ENCODE measurements around the gene CHODL.

CHODL gene, protein sequence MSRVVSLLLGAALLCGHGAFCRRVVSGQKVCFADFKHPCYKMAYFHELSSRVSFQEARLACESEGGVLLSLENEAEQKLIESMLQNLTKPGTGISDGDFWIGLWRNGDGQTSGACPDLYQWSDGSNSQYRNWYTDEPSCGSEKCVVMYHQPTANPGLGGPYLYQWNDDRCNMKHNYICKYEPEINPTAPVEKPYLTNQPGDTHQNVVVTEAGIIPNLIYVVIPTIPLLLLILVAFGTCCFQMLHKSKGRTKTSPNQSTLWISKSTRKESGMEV

DNA sequence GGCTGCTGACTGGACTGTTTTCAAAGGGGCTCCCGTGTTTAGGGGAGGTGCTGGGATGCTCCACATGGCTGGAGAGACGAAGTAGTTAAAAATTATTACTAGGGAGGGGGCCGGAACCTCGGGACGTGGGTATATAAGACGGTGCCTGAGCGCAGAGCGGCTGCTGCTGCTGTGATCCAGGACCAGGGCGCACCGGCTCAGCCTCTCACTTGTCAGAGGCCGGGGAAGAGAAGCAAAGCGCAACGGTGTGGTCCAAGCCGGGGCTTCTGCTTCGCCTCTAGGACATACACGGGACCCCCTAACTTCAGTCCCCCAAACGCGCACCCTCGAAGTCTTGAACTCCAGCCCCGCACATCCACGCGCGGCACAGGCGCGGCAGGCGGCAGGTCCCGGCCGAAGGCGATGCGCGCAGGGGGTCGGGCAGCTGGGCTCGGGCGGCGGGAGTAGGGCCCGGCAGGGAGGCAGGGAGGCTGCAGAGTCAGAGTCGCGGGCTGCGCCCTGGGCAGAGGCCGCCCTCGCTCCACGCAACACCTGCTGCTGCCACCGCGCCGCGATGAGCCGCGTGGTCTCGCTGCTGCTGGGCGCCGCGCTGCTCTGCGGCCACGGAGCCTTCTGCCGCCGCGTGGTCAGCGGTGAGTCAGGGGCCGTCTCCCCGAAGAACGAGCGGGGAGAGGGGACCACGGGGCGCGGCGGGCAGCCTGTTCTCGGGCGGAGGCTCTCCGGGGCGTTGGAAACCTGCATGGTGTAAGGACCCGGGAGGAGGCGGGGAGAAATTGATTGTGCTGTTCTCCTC lies at the start of gene CHODL:
TSS of gene CHODL (plus strand) at position 163 of the 793 bp plus-strand sequence. CDS start at position 554, 391 bp downstream.
- no peak for DNase-seq

DNA sequence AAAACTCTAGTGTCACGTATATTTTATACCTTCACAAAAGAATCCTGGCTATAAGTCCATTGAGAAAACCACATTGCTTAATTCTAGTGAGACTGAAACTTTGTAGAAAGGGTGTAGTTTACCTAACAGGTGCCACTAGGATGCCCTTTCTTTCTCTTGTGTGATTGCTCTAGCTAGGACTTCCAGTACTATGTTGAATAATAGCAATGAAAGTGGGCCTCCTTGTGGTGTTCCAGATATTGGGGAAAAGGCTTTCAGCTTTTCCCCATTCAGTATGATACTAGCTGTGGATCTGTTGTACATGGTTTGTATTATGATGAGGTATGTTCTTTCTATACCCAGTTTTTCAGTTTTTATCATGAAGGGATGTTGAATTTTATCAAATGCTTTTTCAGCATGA lies 39.7 kb upstream of the CHODL start:
- no peak for DNase-seq

DNA sequence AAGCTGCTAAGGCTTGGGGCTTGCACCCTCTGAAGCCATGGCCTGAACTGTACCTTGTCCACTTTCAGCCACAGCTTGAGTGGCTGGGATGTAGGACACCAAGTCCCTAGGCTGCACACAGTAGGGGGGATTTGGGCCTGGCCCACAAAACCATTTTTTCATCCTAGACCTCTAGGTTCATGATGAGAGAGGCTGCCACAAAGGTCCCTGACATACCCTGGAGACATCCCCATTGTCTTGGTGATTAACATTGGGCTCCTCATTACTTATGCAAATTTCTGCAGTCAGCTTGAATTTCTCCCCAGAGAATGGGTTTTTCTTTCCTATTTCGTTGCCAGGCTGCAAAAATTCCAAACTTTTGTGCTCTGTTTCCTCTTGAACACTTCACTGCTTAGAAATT lies 26.3 kb upstream of the CHODL start:
- no peak for DNase-seq

DNA sequence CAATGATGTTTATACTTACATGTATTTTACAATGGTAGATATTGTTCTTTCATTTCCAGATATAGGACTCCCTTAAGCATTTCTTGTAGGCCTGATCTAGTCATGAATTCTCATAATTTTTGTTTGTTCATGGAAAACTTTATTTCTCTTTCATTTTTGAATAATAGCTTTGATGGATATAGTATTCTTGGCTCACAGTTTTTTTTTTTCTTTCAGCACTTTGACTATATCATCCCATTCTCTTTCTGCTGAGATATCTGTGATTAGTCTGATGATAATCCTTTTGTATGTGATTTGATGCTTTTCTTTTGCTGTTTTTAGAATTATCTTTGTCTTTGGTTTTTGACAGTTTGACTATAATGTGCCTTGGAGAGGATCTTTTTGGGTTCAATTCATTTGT lies 24.1 kb upstream of the CHODL start:
- DNase-seq, result no peak

DNA sequence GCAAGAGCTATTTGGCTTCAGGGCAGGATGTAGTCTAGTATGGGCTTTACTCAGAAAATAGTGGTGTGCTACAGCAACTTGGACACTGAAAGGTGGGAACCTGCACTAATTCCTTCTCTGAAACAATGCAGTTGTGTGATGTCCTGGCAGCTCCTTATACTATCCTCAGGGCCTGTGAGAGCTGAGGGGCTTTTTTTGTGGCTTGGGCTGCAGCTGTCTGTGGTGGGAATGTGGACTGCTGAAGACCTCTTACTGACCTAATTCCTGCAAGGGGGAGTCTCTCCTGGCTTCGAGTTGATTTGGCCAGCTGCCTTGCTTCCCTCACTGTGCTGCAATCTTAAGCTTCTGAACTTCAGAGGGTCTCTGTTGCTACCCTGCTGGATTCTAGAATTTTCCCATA lies 22.3 kb upstream of the CHODL start:
- DNase-seq, result no peak

DNA sequence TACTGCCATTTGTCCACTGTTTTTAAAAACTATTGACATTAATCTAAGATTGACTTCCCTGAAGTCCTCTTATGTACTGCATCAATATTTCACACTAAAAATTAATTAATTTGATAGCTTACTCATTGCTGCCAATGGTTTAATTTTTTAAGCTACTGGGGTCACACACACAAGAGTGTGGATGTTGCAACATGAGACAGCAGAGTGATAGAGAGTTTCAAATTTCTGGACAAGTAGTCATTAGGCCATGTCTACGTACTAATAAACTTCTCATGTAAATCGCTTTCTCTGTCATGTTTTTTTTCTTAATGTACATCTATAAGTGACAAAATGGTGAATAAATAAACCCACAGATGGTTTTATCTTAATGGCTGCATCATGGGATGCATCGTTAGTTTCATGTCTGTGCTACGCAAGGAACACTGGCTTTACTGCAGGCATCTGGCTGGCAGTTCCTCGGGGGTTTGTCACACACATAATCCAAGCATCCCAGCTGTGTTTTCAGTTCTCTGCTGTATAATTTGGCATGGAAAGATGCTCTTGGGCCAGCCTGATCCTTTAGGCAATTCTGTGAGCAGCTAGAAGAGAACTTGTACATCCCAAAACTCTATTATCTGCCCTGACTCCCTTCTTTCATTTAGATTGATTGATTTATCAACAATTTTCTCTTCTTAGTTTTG lies 16.4 kb upstream of the CHODL start:
- DNase-seq, result no peak

DNA sequence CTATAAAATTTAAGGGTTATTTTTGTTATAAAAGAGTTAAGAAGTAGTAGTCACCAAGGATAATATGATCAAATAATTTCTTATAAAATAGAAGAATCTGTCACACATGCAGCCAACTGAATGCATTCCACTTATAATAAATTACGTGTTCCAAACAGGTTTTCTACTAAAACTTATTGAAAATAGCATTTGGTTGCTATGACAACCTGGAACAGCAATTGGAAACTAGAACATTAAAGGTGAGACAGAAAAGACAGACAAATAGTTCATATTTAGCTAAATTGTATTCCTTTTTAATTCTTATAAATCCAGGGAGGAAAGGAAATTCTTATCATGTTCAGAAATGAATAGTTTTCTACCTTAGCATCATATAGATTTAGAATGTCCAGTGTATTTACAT lies 9.1 kb upstream of the CHODL start:
- DNase-seq, result no peak

DNA sequence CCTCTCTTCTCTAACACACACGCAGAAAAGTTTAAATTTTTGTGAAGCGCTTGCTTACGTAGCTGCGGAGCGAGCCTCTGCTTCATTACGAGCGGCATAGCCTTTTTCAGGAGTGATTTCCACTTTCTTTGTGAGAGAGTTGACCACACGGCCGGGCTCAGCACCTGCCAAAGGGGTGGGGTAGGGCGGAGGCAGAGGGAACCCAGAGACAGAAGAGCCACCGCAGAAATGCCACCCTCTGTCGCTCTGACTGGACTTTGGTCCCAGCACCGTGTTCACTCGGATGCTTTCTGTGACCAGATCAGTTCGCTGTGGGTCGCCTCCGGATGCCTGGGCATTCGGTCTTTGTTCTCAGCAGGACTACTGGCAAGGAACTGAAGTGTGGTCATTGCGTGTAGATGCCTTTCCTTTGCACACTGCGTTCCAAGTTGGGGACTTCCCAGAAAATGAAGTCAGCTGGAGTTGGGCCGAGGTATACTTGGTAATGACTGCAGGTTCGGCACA lies 883 bp downstream of the CHODL start:
- DNase-seq, result no peak

DNA sequence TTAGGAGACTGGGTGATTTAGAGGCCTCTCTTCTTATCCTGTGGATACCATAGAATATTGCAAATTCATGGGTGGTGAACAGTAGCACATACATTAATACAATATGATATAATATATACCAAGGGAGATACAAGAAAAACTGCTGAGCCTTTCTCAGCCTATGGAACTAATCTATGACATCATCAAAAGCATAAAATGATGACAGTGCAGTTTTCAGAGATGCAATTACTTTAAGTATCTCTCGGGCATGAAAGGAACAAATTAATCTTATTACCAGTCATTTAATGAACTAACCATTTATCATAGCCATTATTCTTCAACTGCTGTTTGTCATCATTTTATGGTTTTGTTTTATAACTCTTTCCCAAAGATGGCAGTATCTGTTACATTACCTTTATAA lies 3.5 kb downstream of the CHODL start:
- DNase-seq, result no peak

DNA sequence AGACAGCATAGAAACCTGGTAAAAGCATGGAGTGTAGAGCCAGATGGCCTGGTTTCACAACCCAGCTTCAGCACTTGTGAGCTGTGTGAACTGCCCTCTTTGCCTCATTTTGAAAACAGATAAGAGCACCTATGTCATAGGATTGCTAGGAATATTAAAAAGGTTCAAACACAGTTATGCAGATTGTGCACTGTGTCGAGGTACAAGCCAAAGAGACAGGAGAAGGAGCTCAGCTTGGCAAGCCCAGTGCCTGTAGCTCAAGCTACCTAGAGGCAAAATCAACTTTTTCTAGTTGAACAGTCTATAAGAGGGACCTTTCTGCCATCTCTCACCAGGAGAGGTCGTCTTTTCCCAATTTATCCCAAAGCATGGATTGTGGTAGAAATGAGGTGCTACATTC lies 5.0 kb downstream of the CHODL start:
- no peak for DNase-seq

DNA sequence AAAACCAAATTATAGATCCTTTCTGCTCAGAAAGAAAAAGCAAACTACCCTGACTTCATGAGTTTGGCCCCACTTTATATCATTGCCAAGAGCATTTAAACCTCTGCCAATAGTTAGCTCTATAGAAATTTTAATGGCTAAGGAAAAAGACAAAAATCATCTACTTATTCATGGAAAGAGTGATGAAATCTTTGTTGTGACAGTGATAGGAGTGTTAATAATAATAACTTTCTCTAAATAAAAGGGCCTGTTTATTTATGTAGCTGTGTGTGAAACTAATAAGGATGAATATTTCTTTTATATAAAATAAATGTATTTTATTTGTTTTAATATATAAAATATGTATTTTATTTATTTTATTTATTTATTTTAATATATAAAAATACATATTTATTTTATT lies 6.4 kb downstream of the CHODL start:
- DNase-seq, result no peak

DNA sequence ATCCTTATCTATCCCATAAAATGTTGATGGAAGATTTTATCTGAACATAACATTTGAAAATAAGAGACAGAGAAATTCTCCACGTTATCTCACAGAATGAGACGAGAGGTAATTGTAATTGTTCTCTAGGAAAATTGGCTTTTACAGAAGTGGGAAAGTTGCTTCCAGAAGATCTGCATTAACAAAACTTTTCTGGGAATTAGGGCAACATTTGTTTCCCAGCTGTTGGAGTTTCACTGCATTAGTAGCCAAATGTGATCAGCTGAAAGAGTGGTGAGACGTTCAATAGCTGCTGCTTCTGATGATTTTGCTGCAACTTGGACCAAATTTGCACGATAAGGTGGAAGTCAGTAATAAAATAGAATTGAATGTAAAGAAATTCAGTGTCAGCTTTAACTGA lies 7.6 kb downstream of the CHODL start:
- DNase-seq, result no peak

DNA sequence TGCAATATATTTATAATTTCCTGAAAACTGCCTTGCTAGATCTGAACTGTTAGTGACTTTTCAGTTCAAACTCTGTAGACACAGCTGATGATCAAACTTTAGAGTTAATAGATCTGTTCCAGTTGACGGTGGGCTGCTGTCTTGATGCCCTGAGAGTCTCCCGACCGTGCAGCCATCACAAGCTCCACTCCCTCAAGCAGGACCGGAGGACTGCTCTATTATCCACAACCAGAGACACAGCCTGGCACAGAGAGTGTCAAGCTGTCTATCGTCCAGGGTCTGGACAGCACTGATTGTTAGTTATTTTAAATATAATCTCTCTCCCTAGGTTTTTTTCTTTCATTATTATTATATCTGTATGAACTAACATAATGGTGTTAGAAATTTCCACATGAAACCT lies 8.0 kb downstream of the CHODL start:
- DNase-seq, result no peak

DNA sequence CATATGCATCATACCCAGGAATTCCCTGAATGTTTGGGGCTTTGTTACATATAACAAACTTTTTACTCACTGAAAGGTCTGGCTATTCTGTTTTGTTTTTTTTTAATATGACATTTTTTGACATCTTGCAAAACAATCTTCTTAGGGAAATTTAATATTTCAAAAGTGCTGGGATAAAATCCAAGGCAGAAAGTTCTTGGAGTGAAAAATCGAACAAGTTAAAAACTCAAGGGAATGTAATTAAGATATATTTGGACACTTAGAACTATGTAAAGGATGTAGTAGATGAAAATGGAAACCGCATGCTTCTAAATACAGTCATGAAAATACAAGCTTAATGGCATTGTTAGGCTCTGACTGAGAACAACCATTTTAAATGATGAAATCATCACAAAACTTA lies 8.6 kb downstream of the CHODL start:
- DNase-seq, result no peak

DNA sequence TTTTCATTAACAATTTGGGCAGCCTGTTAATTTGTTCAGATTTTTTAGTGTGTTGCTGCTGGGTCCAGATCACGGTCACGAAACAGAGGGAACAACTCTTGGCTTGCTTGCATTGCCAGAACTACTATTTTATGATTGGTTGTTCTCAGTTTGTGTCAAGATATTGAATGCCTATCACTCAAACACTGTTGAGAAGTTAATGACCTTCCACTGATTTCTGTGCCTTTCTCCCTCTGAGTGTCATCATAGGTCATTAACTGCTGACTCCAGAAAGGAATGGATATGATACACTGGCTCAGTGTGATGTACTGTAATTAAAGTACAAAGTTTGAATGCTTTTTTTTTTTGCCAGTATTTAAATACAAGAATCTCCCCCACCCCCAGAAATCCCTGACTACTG lies 9.2 kb downstream of the CHODL start:
- no peak for DNase-seq

DNA sequence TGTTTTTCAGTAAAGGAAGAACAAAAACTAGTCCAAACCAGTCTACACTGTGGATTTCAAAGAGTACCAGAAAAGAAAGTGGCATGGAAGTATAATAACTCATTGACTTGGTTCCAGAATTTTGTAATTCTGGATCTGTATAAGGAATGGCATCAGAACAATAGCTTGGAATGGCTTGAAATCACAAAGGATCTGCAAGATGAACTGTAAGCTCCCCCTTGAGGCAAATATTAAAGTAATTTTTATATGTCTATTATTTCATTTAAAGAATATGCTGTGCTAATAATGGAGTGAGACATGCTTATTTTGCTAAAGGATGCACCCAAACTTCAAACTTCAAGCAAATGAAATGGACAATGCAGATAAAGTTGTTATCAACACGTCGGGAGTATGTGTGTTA lies 21.3 kb downstream of the CHODL start:
- DNase-seq, result no peak

DNA sequence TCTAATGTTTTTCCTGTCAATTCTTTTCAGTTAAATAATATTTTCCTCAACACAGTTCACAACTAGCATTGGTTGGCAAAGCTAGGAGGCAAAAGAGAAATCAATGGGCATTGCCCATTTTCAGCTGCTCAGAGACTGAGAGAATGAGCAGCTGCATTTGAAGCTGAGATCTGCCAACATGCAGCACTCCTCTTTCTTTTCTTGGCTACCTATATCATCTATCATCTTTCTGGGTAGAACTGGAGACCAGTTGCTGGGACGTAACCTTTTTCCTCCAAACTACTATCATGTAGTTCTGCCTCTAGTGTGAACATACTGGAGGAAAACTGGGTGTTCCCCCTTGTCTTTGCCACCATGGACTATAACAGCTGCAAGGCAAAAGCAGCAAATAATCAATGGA lies 22.9 kb downstream of the CHODL start:
- no peak for DNase-seq

DNA sequence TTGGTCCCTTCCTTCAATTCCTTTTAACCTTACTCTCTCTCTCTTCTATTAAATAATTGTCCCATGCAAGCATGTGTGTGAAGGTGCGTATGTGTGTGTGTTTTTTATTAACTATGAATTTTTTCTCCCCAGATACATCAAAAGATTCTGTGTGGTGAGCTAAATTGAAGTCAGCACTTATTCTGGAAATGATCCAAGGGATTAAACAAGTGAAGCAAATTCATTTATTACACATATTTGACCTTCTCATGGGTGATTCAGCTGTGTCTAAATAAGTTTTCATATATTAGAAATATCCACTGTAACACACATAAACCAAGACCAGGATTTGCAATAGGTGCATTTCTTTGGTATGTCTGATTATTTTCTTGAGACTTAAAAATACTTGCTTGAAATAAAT lies 24.3 kb downstream of the CHODL start:
- no peak for DNase-seq

DNA sequence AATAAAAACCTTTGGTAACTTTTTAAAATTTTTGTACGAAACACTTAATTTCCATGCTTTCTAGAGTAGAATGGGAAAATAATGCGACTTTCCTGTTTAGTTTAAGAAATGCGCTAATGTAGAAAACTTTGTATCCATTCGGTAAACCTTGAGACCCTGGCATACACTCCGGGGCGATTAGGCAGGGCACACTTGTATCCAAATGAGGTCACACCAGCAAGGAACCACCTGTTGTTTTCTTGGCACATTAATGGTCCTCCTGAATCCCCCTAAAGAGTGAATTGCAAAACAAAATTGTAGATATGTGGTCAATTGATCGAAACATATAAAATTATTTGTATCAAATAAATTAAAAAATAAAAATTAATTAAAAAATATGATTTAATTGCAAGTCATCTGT lies 25.2 kb downstream of the CHODL start:
- DNase-seq, result no peak

DNA sequence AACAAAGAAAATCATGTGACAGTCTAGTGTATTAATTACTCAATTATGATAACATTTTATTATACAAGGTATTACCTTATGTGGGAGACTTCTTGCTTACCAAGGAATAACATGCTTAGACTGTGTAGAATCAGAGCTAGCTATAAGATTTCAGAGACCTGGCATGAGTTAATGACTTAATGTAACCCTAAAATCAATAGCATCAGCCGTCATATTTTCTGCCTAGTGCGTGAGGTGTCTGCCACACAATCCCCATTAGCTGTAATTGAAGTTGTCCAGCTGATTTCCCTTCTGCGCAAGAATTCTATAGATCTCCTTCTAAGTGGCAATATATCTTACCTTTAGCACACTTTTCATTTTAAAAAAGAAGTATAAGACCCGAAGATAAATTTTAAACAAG lies 28.8 kb downstream of the CHODL start:
- DNase-seq, result no peak

DNA sequence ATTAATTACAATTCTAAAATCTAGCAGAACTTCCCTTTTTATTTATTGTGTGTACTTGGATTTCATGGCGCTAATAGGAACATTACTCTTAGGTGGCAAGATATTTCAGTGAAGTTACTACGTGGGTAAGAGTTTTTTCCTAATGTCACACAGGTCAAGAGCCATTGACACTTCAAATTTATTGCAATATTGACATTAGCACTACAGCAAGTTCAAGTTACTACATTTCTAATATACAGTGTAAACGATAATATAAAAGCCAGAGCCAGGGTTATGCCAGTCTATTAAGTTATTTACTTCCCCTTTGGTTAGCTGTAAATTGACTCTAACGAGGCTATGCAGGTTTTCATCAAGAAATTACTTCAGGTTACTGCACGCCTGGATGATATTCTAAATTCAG lies 29.7 kb downstream of the CHODL start:
- no peak for DNase-seq

DNA sequence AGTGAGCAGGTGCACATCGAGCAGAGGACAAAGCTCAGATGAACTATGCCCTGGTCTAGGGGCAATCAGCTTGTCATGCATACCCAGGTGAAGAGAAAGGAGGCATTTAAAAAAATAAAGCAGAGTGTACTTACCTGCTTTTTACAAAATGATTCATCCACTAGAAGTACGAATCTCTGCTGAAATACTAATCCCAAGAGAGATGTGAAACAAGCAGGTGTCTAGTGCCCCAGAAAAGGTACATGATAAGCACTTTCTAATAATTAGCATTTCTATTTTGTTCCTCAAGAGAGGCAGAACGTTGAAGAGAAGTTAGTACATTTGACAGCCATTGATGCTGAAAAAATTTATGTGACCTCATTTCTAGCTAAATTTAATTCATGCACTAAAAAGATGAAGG lies 31.1 kb downstream of the CHODL start:
- no peak for DNase-seq

DNA sequence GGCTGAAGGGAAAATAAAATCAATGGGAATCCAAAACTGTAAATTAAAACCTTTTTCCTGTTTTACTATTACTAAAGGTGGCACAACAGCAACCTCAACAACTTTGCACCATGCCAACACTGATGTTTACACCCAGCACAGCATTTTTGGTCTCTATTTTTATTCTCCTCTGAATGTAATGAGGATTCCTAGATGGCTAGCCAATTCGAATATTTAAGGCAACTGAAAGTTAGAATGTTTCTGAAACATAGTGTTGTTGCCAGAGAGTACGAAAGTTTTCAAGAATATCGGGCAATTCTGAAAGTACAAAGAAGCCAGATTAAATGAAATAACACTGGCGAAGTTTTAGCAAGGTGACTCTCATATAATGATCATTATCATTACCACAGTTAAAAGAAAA lies 40.7 kb downstream of the CHODL start:
- DNase-seq, result no peak

DNA sequence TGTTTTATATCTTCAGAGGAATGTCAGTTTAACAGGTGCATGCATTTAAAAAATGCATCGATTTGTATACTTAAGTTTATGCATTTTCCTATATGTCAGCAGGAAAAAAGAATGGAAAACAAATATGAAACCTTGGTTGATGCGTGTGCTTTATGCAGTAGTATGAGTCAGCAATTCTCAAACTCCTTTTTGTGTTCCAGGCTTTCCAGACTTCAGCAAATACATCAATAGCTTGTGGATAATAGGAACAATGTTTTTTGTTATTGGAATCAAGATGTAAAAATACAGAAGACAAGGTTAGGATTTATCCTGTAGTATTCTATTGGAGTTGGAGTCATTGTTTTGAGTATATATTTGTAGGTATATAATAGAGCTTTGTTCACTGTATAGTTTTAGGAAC lies 45.2 kb downstream of the CHODL start:
- no peak for DNase-seq

Measured in NCI-H2029 (cell line).